ENCODE results near the gene C1QTNF7. TPM values are rescaled to one million over a fixed set of nuclear protein-coding genes. Genes with fewer than 3 reads are reported as not detected.

C1QTNF7 gene
- total RNA-seq, 3 donors from 2014 or later: 1.3 to 13.0 (median 1.5) TPM

- Histone ChIP-seq H3K36me3 (ENCODE audit: low read depth) (no peaks in the 10 kb centered on the region), H3K9me3 (no peaks in the 10 kb centered on the region), H3K4me3 (no peak overlapping the region), H3K4me1 (ENCODE audit: low read depth) (peaks cover 6% of the 10 kb centered on the region)
- ATAC-seq: no peak
- TF ChIP-seq CTCF (IDR thresholded peaks at IDR 0.05): no peak
- no peak for DNase-seq
- intact Hi-C loops (cut with DNase I, micrococcal nuclease): no loop called here
Observed at GRCh38 chr4:15413623-15414019, 14.2 kb upstream of the C1QTNF7 start.

- TF ChIP-seq CTCF (IDR thresholded peaks at IDR 0.05): no peak
- DNase-seq (no peak), ATAC-seq (peak; percentile 32)
- Histone ChIP-seq H3K4me3 (no peak overlapping the region), H3K4me1 (ENCODE audit: low read depth) (peaks cover 6% of the 10 kb centered on the region), H3K9me3 (no peaks in the 10 kb centered on the region), H3K36me3 (ENCODE audit: low read depth) (no peaks in the 10 kb centered on the region)
- intact Hi-C loops (cut with DNase I, micrococcal nuclease): no loop called here
Observed at GRCh38 chr4:15414551-15415091, 13.2 kb upstream of the C1QTNF7 start.

GRCh38 chr4:15416357-15417232, 11.2 kb upstream of the C1QTNF7 start:
- intact Hi-C loops (cut with DNase I, micrococcal nuclease): no loop called here
- DNase-seq (no peak), ATAC-seq (no peak)
- no peaks in the 10 kb centered on the region for H3K9me3 ChIP-seq
- H3K4me1 ChIP-seq (ENCODE audit: low read depth): no peaks in the 10 kb centered on the region
- no peak for TF ChIP-seq CTCF (IDR thresholded peaks at IDR 0.05)
- no peak overlapping the region for H3K4me3 ChIP-seq
- no peaks in the 10 kb centered on the region for H3K36me3 ChIP-seq (ENCODE audit: low read depth)

- intact Hi-C loops (cut with DNase I, micrococcal nuclease): no loop called here
- no peak for TF ChIP-seq CTCF (IDR thresholded peaks at IDR 0.05)
- no peak for ATAC-seq
- DNase-seq: no peak
- no peaks in the 10 kb centered on the region for H3K9me3 ChIP-seq
- no peaks in the 10 kb centered on the region for H3K4me1 ChIP-seq (ENCODE audit: low read depth)
- H3K4me3 ChIP-seq: no peak overlapping the region
- no peaks in the 10 kb centered on the region for H3K36me3 ChIP-seq (ENCODE audit: low read depth)
Observed at GRCh38 chr4:15417233-15417660, 10.6 kb upstream of the C1QTNF7 start.

- intact Hi-C loops (cut with DNase I, micrococcal nuclease): no loop called here
- no peaks in the 10 kb centered on the region for H3K4me1 ChIP-seq (ENCODE audit: low read depth)
- ATAC-seq (no peak), DNase-seq (no peak)
- no peaks in the 10 kb centered on the region for H3K36me3 ChIP-seq (ENCODE audit: low read depth)
- no peaks in the 10 kb centered on the region for H3K9me3 ChIP-seq
- no peak overlapping the region for H3K4me3 ChIP-seq
- no peak for TF ChIP-seq CTCF (IDR thresholded peaks at IDR 0.05)
Observed at GRCh38 chr4:15418956-15419355, 8.9 kb upstream of the C1QTNF7 start.
